Smooth muscle cell (in vitro differentiated cells): ENCODE data around the gene OR2T34. TPM values are rescaled to one million over a fixed set of nuclear protein-coding genes. Genes with fewer than 3 reads are reported as not detected.

Experiments used
- DNase-seq: peaks from one replicate; lab custom pipeline; 2025; ENCODE audit not compliant: unreplicated experiment; lab: John Stamatoyannopoulos, UW
- H2AFZ ChIP-seq: fragments of 200-600 bp; sonication (generic); 2 replicates; pipeline ENCODE4 v1.6.0; 2016; ENCODE audit warnings: antibody characterized with exemption, low read depth, mild to moderate bottlenecking
- H3F3A ChIP-seq: fragments of 200-600 bp; sonication (generic); 2 replicates; pipeline ENCODE4 v1.6.0; 2017; ENCODE audit warnings: antibody characterized with exemption, low read depth
- H3K27ac ChIP-seq: fragments of 200-600 bp; sonication (generic); 2 replicates; pipeline ENCODE4 v1.5.1; 2016; ENCODE audit warnings: low read depth, mild to moderate bottlenecking
- H3K27me3 ChIP-seq: fragments of 200-600 bp; sonication (generic); 2 replicates; pipeline ENCODE4 v1.6.1; 2016; ENCODE audit warnings: low read depth, mild to moderate bottlenecking
- H3K36me3 ChIP-seq: fragments of 200-600 bp; sonication (generic); 2 replicates; pipeline ENCODE4 v1.5.1; 2016; ENCODE audit warnings: low read depth
- H3K4me1 ChIP-seq: fragments of 200-600 bp; sonication (generic); 2 replicates; pipeline ENCODE4 v1.5.1; 2016; ENCODE audit warnings: low read depth
- H3K4me2 ChIP-seq: fragments of 200-600 bp; sonication (generic); 2 replicates; pipeline ENCODE4 v1.6.0; 2016; ENCODE audit warnings: mild to moderate bottlenecking
- H3K4me3 ChIP-seq: fragments of 200-600 bp; sonication (generic); 2 replicates; pipeline ENCODE4 v1.5.1; 2016; ENCODE audit warnings: mild to moderate bottlenecking
- H3K79me2 ChIP-seq: fragments of 200-600 bp; sonication (generic); 2 replicates; pipeline ENCODE4 v1.6.0; 2016; ENCODE audit warnings: low read depth, mild to moderate bottlenecking
- H3K9ac ChIP-seq: fragments of 200-600 bp; sonication (generic); 2 replicates; pipeline ENCODE4 v1.6.0; 2016; ENCODE audit warnings: low read depth
- H3K9me3 ChIP-seq: fragments of 200-600 bp; sonication (generic); replicated peaks from 2 replicates; pipeline ENCODE4 v1.5.1; 2016; ENCODE audit warnings: low read depth
- H4K20me1 ChIP-seq: fragments of 200-600 bp; sonication (generic); 2 replicates; pipeline ENCODE4 v1.6.0; 2016; ENCODE audit warnings: low read depth
- CTCF ChIP-seq: fragments of 200-600 bp; sonication (generic); IDR thresholded peaks from 2 replicates; pipeline ENCODE4 v1.5.1; 2017; ENCODE audit warnings: borderline replicate concordance, mild to moderate bottlenecking, antibody characterized with exemption; ENCODE audit not compliant: insufficient read depth, poor library complexity, severe bottlenecking
- WGBS: methylation state at CpG from one replicate; pipeline ENCODE4 v1.1.7; 2016; ENCODE audit warnings: low lambda C conversion rate; 5-methylcytosine and 5-hydroxymethylcytosine counted together
- polyA plus RNA-seq: library from polyadenylated mRNA; unstranded; fragments of >200 nt; fragmentation: Nextera tagmentation; extraction: Ambion mirVana; gene quantifications from 2 replicates; pipeline ENCODE4 v1.2.1, GENCODE V29; 2016
- total RNA-seq: library from RNA; depleted of rRNA; stranded (reverse); fragments of >200 nt; gene quantifications from 2 replicates; pipeline ENCODE4 v1.2.3, GENCODE V29; 2014

OR2T34 gene
- total and polyA plus RNA-seq, 2 experiments from 2014 or later, result not detected

- WGBS, result 54% methylated on average over 1 of the region's 1 CpG
- H3K36me3 ChIP-seq, result no peaks in the 10 kb centered on the region
Observed at GRCh38 chr1:248592655-248593054, 18.1 kb upstream of the OR2T34 start.

GRCh38 chr1:248590055-248590454 lies 15.5 kb upstream of the OR2T34 start:
- peaks cover 17% of the 10 kb centered on the region for H3K9me3 ChIP-seq
- H3K4me1 ChIP-seq, result no peaks in the 10 kb centered on the region
- no peak overlapping the region for H3K4me2 ChIP-seq
- H3K27ac ChIP-seq, result no peak overlapping the region
- DNase-seq, result no peak
- H3K9ac ChIP-seq, result no peak overlapping the region
- no peaks in the 10 kb centered on the region for H3K79me2 ChIP-seq
- H3F3A ChIP-seq, result no peaks in the 10 kb centered on the region
- H3K4me3 ChIP-seq, result no peak overlapping the region
- no peak for TF ChIP-seq CTCF
- no peaks in the 10 kb centered on the region for H3K36me3 ChIP-seq
- H2AFZ ChIP-seq, result no peak overlapping the region
- H4K20me1 ChIP-seq, result no peaks in the 10 kb centered on the region
- WGBS, result 86% methylated on average over 17 of the region's 17 CpGs
- H3K27me3 ChIP-seq, result no peaks in the 10 kb centered on the region

More at GRCh38 chr1:248592655-248593054, 18.1 kb upstream of the OR2T34 start:
- Histone ChIP-seq H3K4me2 (no peak overlapping the region), H2AFZ (no peak overlapping the region), H3K4me3 (no peak overlapping the region), H3K9me3 (peaks cover 21% of the 10 kb centered on the region), H3K27ac (no peak overlapping the region), H3F3A (no peaks in the 10 kb centered on the region), H3K79me2 (no peaks in the 10 kb centered on the region), H3K4me1 (no peaks in the 10 kb centered on the region), H3K9ac (no peak overlapping the region), H4K20me1 (no peaks in the 10 kb centered on the region), H3K27me3 (no peaks in the 10 kb centered on the region)
- no peak for TF ChIP-seq CTCF
- no peak for DNase-seq

DNA sequence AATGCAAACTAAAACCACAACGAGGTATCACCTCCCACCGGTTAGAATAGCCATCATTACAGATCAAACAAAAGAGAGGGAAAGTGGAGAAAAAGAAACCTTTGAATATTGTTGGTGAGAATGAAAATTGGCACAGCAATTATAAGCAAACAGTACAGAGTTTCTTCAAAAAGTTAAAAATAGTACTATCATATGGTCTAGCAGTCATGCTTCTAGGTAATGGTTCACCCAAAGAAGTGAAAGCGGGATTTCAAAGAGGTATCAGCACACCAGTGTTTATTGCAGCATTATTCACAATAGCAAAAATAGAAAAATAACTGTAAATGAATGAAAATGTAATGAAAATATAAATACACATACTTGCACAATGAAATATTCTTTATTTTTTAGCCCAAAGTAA lies 14.8 kb upstream of the OR2T34 start:
- H3K27me3 ChIP-seq, result no peaks in the 10 kb centered on the region
- H2AFZ ChIP-seq, result no peak overlapping the region
- H3K79me2 ChIP-seq, result no peaks in the 10 kb centered on the region
- H3F3A ChIP-seq, result no peaks in the 10 kb centered on the region
- H4K20me1 ChIP-seq, result no peaks in the 10 kb centered on the region
- H3K9ac ChIP-seq, result no peak overlapping the region
- no peak overlapping the region for H3K4me3 ChIP-seq
- TF ChIP-seq CTCF, result no peak
- no peak for DNase-seq
- H3K4me1 ChIP-seq, result no peaks in the 10 kb centered on the region
- H3K9me3 ChIP-seq, result peaks cover 17% of the 10 kb centered on the region
- no peaks in the 10 kb centered on the region for H3K36me3 ChIP-seq
- WGBS, result 76% methylated on average over 3 of the region's 3 CpGs
- no peak overlapping the region for H3K4me2 ChIP-seq
- H3K27ac ChIP-seq, result no peak overlapping the region

DNA sequence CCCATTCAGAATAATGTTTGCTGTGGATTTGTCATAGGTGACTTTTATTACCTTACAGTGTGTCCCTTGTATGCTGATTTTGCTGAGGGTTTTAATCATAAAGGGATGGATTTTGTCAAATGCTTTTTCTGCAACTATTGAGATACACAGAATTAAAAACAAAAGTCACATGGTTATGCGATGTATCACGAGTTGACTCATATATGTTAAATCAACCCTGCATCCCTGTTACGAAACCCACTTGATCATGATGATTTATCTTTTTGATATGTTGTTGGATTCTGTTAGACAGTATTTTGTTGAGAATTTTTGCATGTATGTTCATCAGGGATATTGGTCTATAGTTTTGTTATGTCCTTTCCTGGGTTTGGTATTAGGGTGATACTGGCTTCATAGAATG lies 10.7 kb upstream of the OR2T34 start:
- Histone ChIP-seq H3F3A (no peaks in the 10 kb centered on the region), H3K36me3 (no peaks in the 10 kb centered on the region), H3K27me3 (no peaks in the 10 kb centered on the region), H3K4me2 (no peak overlapping the region), H3K4me3 (no peak overlapping the region), H3K9me3 (peaks cover 17% of the 10 kb centered on the region), H3K4me1 (no peaks in the 10 kb centered on the region), H2AFZ (no peak overlapping the region), H3K27ac (no peak overlapping the region), H3K9ac (no peak overlapping the region), H4K20me1 (no peaks in the 10 kb centered on the region), H3K79me2 (no peaks in the 10 kb centered on the region)
- DNase-seq, result no peak
- no peak for TF ChIP-seq CTCF
- 78% methylated on average over 3 of the region's 3 CpGs for WGBS
